Adrenal gland (tissue), 12 donors: ENCODE data around the gene ADAM10. TPM values are rescaled to one million over a fixed set of nuclear protein-coding genes. Genes with fewer than 3 reads are reported as not detected.
A peak's percentile ranks its signal among the peaks of the same experiment; 100 is the strongest.

Experiments
- DNase-seq, 7 donors: peaks; one replicate each; pipeline ENCODE4 v3.0.0-alpha.2; 2019 to 2020
- H3K27ac ChIP-seq, 5 donors: fragments of 200-600 bp; sonication (generic) in 4 of 5; 1 replicate in 3 of 5; 2 replicates in 2 of 5; pipeline versions ENCODE4 v1.5.1 to v1.8.0; 2016 to 2020; ENCODE audit warnings: mild to moderate bottlenecking in 1 of 5
- H3K27me3 ChIP-seq: fragments of 200-600 bp; 2 replicates; pipeline ENCODE4 v1.8.0; 2021
- H3K36me3 ChIP-seq, 2 donors: fragments of 200-600 bp; replicated peaks in 1 of 2; 1 replicate in 1 of 2; 2 replicates in 1 of 2; pipeline versions ENCODE4 v1.5.1 to v1.8.0; 2018 to 2022
- H3K4me1 ChIP-seq, 2 donors: fragments of 200-600 bp; replicated peaks in 1 of 2; 1 replicate in 1 of 2; 2 replicates in 1 of 2; pipeline versions ENCODE4 v1.5.1 to v1.8.0; 2018 to 2021
- H3K4me3 ChIP-seq, 4 donors: fragments of 200-600 bp; sonication (generic) in 3 of 4; one replicate each; pipeline ENCODE4 v1.5.1; 2016 to 2018
- H3K9me3 ChIP-seq, 3 donors: fragments of 200-600 bp; sonication (generic) in 1 of 3; replicated peaks in 1 of 3; 1 replicate in 2 of 3; 2 replicates in 1 of 3; pipeline versions ENCODE4 v1.5.1 to v1.8.0; 2016 to 2021
- POLR2A ChIP-seq, 2 donors: fragments of 450-650 bp; IDR thresholded peaks; one replicate each; pipeline ENCODE4 v1.6.1; 2017; ENCODE audit warnings: antibody characterized with exemption in 2 of 2, mild to moderate bottlenecking in 2 of 2, moderate library complexity in 1 of 2
- WGBS, 4 donors: extraction: QIAGEN DNeasy Blood & Tissue Kit in 2 of 4; methylation state at CpG; one replicate each; pipeline versions ENCODE4 v1.1.5 to v1.1.7; 2013 to 2017; 5-methylcytosine and 5-hydroxymethylcytosine counted together
- intact Hi-C, 2 donors: fragments of 100-400 bp; cut with DNase I; formaldehyde crosslinking; loops; one replicate each; pipeline versions ENCODE4 v1.14.1 to v1.15.0; 2022 to 2023
- polyA plus RNA-seq, 3 donors: library from polyadenylated mRNA; stranded (reverse); fragments of 200-250 nt in 2 of 3; fragments of 350-450 nt in 1 of 3; fragmentation: Illumina TruSeq in 1 of 3; extraction: RNeasy Lipid Tissue Mini Kit (QIAGEN cat#74804) in 1 of 3; gene quantifications; one replicate each; pipeline ENCODE4 v1.2.3, GENCODE V29; 2013 to 2014
- total RNA-seq, 9 donors: library from RNA; depleted of rRNA in 4 of 9; stranded (reverse); fragments of >200 nt in 4 of 9; fragments of 120-200 nt in 1 of 9; fragmentation: NEBNext Ultra II Directional in 1 of 9; extraction: Animal tissue kit (Norgen Biotek cat#: 25700) in 1 of 9; gene quantifications; one replicate each; pipeline versions ENCODE4 v1.1.0 to v1.2.4, GENCODE V29; 2013 to 2023
- TF ChIP-seq, protein P1 (sequence below), 6 experiments: fragments of 450-650 bp in 4 of 6; fragments of 200-600 bp in 2 of 6; sonication (generic) in 1 of 6; IDR thresholded peaks; 1 replicate in 5 of 6; 2 replicates in 1 of 6; pipeline versions ENCODE4 v1.5.1 to v1.8.0; 2016 to 2021; ENCODE audit warnings: antibody characterized with exemption in 6 of 6, mild to moderate bottlenecking in 2 of 6, moderate library complexity in 1 of 6
- donor health status: healthy with polysubstance abuse.
- donor health status: Bipolar disorder and iron deficiency.
- donor health status: DM: yes; HTN: yes; CAD: no.
- donor health status: DM: no; HTN: no; CAD: no.
- donor health status: DM: no; HTN: no; CAD: no.
- donor health status: DM: yes; HTN: yes; CAD: no.

The ADAM10 gene
- total and polyA plus RNA-seq, 12 donors: 6.2 to 97.9 (median 50.7) TPM

DNA sequence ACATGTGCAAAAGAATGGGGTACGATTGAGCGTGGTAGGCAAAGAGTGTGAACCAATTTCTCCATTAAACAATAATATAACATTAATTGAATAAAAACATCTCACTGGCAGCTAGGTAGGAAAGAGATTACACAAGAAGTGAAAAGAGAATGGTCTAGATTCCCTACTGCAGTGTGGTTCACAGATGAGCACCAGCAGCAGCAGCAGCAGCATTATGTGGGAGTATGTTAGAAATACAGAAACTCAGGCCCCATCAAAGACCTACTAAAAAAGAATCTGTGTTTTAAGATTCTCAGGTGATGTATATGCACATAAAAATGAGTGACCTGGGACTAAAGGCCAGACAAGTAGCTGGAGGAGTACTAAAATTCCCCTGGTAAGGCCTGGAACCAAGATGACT is 118.2 kb downstream of the ADAM10 start:
- no peaks in the 10 kb centered on the region for H3K9me3 ChIP-seq
- whole genome bisulfite sequencing, 4 donors: 97 to 100% (median 98%) methylated on average over 2 of the region's 2 CpGs
- no peak for DNase-seq
- H3K4me3 ChIP-seq: no peak overlapping the region
- intact Hi-C loops: no loop called here
- no peaks in the 10 kb centered on the region for H3K27me3 ChIP-seq
- H3K27ac ChIP-seq: no peak overlapping the region
- TF ChIP-seq POLR2A (IDR thresholded peaks at IDR 0.05): no peak
- TF ChIP-seq, protein P1, sequence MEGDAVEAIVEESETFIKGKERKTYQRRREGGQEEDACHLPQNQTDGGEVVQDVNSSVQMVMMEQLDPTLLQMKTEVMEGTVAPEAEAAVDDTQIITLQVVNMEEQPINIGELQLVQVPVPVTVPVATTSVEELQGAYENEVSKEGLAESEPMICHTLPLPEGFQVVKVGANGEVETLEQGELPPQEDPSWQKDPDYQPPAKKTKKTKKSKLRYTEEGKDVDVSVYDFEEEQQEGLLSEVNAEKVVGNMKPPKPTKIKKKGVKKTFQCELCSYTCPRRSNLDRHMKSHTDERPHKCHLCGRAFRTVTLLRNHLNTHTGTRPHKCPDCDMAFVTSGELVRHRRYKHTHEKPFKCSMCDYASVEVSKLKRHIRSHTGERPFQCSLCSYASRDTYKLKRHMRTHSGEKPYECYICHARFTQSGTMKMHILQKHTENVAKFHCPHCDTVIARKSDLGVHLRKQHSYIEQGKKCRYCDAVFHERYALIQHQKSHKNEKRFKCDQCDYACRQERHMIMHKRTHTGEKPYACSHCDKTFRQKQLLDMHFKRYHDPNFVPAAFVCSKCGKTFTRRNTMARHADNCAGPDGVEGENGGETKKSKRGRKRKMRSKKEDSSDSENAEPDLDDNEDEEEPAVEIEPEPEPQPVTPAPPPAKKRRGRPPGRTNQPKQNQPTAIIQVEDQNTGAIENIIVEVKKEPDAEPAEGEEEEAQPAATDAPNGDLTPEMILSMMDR (IDR thresholded peaks at IDR 0.05): no peak
- H3K4me1 ChIP-seq: peaks cover 14 to 28% of the 10 kb centered on the region in 2 donors
- no peaks in the 10 kb centered on the region for H3K36me3 ChIP-seq

DNA sequence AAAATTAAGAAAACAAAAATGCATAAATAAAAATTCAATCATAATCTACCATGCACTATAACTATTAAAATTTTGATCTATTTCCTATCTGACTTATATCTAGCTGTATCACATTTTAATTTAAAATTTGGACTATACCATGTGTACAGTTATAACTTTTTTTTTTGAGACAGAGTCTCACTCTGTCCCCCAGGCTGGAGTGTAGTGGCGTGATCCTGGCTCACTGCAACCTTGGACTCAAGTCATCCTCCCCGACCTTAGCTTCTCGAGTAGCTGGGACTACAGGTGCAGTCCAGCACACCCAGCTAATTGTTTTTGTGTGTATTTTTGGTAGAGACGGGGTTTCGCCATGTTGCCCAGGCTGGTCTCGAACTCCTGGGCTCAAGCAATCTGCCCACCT is 119.9 kb downstream of the ADAM10 start:
- WGBS, 4 donors: 77 to 81% (median 78%) methylated on average over 6 of the region's 6 CpGs
- TF ChIP-seq, protein P1 (IDR thresholded peaks at IDR 0.05): no peak
- H3K4me3 ChIP-seq: no peak overlapping the region
- H3K27ac ChIP-seq: peak overlapping the region in 1 of 5 donors; percentile 81
- H3K27me3 ChIP-seq: no peaks in the 10 kb centered on the region
- peak in 4 of 7 donors; percentile 13 to 29 (median 16) for DNase-seq
- peaks cover 14 to 28% of the 10 kb centered on the region in 2 donors for H3K4me1 ChIP-seq
- H3K9me3 ChIP-seq: no peaks in the 10 kb centered on the region
- no peaks in the 10 kb centered on the region for H3K36me3 ChIP-seq
- intact Hi-C loops: no loop called here

DNA sequence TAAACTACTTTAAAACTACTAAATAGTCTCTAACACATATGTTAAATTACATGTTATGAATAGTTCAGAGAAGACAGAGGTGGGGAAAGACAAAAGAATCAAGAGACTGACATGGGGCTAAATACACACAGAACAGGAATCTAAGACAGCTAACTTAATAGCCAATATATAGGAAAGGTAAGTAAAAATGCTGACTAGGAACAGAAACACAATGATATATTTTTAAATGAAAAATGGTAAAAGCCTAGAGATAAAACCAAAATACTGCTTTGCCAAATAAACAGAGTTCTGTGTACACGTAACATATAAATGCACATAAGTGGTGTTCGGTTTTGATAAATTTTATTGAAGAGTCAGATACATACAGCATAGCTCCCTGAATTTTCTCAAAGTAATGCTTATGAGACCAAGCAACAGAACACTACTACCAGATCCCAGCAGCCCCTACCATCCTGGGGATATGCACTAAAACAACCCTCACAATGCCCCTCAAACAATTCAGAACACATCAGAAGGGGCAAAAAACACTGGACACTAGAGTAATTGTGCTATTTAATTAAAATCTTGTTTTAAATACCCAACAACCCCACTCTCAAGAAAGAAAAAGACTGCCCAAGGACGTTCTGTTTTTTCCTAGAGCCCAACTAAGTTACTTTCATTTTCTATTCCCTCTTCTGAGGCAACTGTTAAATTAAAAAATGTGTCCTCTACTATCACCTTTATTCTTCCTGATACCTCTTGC is 121.1 kb downstream of the ADAM10 start:
- H3K36me3 ChIP-seq: no peaks in the 10 kb centered on the region
- DNase-seq: no peak
- TF ChIP-seq, protein P1 (IDR thresholded peaks at IDR 0.05): no peak
- no peak for TF ChIP-seq POLR2A (IDR thresholded peaks at IDR 0.05)
- peak overlapping the region; percentile 16 to 81 (median 70) for H3K27ac ChIP-seq
- H3K9me3 ChIP-seq: no peaks in the 10 kb centered on the region
- 42 to 47% (median 46%) methylated on average over 3 of the region's 3 CpGs for WGBS, 4 donors
- intact Hi-C loops: no loop called here
- H3K4me1 ChIP-seq: peaks cover 14 to 28% of the 10 kb centered on the region in 2 donors
- H3K4me3 ChIP-seq: peak overlapping the region in 2 of 4 donors; percentile 16 to 44
- H3K27me3 ChIP-seq: no peaks in the 10 kb centered on the region

DNA sequence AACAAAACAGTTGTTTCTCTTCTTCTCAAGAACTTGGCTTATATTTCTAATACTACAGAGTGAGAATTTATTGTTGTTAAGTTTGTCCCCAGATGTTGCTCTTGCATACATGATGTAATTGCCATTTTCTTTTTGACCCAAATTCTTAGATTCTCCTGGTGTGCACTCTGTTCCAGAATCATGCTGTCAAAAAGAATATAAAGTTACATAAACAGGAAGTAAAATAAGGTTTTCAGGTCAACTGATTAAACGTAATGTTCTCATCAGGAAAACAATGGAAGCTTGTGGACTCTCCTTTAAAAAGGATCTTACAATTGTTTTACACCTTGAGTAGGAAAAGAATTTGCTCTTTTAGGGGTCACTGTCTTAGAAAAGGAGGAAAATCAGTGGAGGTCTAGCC is 121.8 kb downstream of the ADAM10 start:
- Histone ChIP-seq H3K27me3 (no peaks in the 10 kb centered on the region), H3K27ac (peak overlapping the region in 3 of 5 donors; percentile 70 to 81 (median 74)), H3K9me3 (no peaks in the 10 kb centered on the region), H3K4me3 (no peak overlapping the region), H3K4me1 (peaks cover 14 to 28% of the 10 kb centered on the region in 2 donors), H3K36me3 (no peaks in the 10 kb centered on the region)
- DNase-seq: no peak
- intact Hi-C loops: no loop called here
- 0 to 3% (median 2%) methylated on average over 1 of the region's 1 CpG for WGBS, 4 donors
- no peak for TF ChIP-seq POLR2A (IDR thresholded peaks at IDR 0.05)
- TF ChIP-seq, protein P1 (IDR thresholded peaks at IDR 0.05): no peak
